HG02798 (cell line): ENCODE results near the gene UBE2D2.
"Not testable (repeated sequence)": the region's sequence is repeated elsewhere in the genome, so short reads cannot be mapped to it uniquely, and the experiment has no call there.

ENCODE experiments used
- ATAC-seq: cut with Tn5 transposase; IDR thresholded peaks from one replicate; pipeline ENCODE4 v1.9.1; 2021; ENCODE audit warnings: mild to moderate bottlenecking; ENCODE audit not compliant: unreplicated experiment, poor library complexity

The UBE2D2 gene

GRCh38 chr5:139560752-139561654 is at the start of gene UBE2D2:
Gene UBE2D2, plus strand, starts transcription at chr5:139561339. Its CDS starts 453 bp downstream, at chr5:139561792.
- ATAC-seq, result peak; percentile 88

DNA sequence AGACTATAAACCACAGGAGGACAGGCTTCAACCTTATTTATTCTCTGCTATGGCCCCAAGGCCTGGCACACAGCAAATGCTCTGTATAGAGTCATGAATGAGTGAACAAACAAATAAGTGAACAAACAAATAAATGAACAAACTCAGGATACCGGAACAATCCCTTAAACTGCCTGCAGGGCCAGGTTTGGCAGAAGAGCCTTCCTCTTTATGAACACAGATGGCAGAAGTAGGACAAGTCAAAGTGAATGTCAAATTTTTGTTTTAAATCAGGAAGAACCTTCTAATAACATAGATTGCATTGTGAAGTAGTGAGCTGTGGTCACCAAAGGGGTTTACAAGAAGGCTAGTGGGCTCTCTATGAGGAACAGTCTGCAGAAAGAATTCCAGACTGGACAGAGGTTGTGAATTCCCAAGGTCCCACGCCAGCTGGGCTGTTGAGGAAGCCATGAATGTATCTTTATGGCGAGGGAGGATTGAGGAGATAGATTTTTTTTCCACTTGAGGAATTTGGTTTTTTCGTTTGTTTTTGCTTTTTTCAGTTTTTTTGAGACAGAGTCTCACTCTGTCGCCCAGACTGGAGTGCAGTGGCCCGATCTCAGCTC is 48.3 kb upstream of the UBE2D2 start:
- ATAC-seq, result no peak

DNA sequence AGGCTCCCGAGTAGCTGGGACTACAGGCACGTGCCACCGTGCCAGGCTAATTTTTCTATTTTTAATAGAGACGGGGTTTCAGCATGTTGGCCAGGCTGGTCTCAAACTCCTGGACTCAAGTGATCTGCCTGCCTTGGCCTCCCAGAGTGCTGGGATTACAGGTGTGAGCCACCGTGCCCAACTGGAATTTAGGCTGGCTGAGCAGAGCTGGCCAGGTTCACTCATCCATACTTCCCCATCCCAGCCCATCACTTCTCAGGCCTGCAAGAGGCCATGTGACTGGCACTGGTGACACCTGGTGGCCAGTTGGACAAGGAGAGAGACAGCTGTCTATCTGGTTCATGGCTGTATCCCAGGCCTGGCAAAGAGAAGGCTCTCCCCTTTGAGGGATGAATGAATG is 47.7 kb upstream of the UBE2D2 start:
- peak; percentile 51 for ATAC-seq

DNA sequence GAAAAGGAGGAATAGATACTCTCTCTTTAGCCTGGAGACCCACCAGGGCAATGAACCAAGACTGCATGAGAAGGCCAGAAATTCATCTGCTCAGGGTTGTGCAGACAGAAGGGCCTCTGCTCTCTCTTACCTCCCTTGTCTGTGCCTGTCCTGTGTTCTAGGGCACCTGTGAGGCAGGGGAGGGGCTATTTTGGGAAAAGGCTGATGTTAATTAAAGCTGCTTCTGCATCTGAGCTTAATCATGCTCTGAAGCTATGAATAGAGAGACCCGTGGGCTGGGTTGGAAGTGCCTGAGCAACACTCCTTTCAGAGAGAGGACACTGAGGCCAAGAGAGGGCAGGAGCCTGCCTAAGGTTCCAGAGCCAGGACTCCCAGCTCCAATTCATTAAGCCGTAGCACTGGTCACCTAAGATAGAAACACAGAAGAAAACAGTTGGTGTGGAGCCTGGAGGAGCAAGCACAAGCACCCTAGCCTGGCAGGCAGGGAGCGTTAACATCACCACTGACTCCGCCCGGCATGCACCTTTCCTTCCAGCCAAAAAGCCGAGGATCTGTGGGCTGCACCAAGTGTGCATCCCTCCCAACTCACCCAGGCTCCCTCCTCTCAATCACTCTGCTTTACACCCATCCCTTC is 47.2 kb upstream of the UBE2D2 start:
- no peak for ATAC-seq

GRCh38 chr5:139514486-139514856 is 46.7 kb upstream of the UBE2D2 start:
- no peak for ATAC-seq

GRCh38 chr5:139517683-139518564 is 43.2 kb upstream of the UBE2D2 start:
- peak; percentile 90 for ATAC-seq

DNA sequence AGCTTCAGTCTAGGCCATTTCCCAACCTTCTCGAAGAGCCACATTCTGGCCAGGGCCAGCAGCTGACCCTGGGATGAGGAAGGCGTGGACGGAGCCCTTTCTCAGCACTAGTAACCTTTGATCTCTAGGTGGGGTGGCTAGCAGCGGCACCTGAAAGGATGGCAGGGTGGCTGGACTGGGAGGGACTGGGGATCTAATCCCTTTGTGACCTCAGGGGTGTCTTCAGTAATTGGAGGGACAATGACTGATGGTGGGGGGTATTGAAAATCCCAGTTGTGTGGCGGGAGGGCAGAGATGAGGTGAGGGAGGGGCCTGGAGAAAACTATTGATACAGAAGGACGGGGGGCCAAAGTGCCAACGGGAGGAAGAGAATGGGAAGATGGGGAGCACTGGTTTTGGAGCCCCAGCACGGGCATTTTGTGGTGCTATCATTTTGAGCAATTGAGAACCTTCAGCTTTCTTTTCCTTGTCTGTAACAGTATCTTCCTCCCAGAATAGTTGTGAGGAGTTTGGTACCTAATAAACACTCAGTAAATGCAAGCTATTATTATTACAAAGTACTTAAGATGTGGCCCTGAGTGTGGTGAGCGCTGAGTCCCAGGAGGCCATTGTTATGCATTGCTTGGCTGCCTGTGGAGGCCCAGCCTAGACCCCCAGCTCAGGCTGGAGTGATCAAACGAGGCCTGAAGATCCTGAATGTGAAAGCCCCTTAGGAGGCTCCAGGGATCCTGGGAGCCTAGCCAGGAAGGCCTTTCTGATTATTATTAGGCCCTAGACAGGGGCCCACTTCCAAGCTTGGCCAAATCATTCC is 37.3 kb upstream of the UBE2D2 start:
- no peak for ATAC-seq

DNA sequence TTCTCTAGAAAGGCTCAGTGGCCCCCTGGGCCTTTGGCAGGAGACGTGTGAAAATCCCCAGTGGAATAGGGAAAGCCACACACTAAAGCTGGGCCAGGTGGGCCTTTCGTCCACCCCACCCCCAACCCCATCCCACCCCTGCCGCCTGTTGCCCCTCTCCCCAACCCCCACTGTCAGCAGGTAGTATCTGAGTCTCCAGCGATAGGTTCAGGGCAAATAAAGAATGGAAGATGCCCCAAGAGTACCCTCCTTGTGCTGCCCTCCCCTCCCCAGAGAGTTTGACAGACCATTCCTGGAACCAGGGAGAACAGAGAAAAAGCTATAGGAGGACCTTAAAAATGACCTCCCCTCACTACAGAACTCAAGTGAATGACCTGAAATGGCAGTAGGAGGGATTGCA is 36.7 kb upstream of the UBE2D2 start:
- ATAC-seq, result no peak

- no peak for ATAC-seq
These were observed 36.1 kb upstream of the UBE2D2 start for GRCh38 chr5:139524940-139525585.

DNA sequence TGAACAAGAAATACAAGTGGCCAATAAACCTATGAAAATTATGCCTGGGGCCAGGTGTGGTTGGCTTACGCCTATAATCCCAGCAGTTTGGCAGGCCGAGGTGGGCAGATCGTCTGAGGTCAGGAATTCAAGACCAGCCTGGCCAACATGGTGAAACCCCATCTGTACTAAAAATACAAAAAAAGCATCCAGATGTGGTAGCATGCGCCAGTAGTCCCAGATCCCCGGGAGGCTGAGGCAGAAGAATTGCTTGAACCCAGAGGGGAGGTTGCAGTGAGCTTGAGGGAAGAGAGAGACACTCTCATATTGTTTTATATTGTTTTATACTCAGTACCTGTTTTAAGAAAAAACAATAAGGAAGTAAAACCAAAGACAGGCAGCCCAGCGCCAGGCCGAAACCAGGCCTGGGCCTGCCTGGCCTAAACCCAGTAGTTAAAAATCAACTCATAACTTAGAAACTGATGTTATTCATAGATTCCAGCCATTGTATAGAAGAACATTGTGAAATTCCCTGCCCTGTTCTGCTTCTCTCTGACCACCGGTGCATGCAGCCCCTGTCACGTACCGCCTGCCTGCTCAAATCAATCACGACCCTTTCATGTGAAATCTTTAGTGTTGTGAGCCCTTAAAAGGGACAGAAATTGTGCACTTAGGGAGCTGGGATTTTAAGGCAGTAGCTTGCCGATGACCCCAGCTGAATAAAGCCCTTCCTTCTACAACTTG is 35.4 kb upstream of the UBE2D2 start:
- not testable (repeated sequence) for ATAC-seq

DNA sequence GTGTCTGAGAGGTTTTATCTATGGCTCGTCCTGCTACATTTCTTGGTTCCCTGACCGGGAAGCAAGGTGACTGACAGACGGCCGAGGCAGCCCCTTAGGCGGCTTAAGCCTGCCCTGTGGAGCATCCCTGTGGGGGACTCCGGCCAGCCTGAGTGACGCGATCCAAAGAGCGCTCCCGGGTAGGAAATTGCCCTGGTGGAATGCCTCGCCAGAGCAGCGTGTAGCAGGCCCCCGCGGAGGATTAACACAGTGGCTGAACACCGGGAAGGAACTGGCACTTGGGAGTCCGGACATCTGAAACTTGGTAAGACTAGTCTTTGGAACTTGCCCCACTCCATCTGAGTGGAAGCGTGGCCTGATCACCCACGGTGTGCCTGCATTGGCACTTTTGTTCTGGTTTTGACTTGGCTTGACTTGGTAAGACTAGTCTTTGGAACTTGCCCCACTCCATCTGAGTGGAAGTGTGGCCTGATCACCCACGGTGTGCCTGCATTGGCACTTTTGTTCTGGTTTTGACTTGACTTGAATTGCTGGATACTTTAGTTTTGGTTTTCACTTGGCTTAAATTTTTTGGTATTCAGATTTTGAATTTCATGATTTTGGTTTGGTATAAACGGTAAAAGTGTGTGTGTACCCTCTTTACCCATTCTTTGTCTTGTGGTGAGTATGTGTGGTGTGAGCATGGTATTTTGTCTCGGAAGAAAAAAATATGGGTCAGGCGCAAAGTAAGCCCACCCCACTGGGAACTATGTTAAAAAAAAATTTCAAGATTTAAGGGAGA is 34.6 kb upstream of the UBE2D2 start:
- ATAC-seq, result not testable (repeated sequence)

- not testable (repeated sequence) for ATAC-seq
These were observed 34.1 kb upstream of the UBE2D2 start for GRCh38 chr5:139527090-139527470.

- not testable (repeated sequence) for ATAC-seq
These were observed 33.2 kb upstream of the UBE2D2 start for GRCh38 chr5:139527896-139528467.

GRCh38 chr5:139528695-139529094 is 32.4 kb upstream of the UBE2D2 start:
- ATAC-seq, result not testable (repeated sequence)

DNA sequence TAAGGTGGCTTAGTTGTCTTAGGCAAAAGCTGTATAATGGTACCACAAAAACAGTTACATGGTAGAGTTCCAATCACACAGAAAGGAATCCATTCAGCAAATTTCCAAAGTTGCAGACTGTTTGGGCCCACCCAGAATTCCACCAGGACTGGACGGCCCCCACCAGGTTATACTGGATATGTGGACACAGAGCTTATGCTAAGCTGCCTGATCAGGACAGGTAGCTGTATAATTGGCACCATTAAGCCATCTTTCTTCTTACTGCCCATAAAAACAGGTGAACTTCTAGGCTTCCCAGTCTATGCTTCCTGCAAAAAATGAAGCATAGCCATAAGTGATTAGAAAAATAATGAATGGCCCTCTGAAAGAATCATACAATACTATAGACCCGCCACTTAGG is 31.1 kb upstream of the UBE2D2 start:
- not testable (repeated sequence) for ATAC-seq

DNA sequence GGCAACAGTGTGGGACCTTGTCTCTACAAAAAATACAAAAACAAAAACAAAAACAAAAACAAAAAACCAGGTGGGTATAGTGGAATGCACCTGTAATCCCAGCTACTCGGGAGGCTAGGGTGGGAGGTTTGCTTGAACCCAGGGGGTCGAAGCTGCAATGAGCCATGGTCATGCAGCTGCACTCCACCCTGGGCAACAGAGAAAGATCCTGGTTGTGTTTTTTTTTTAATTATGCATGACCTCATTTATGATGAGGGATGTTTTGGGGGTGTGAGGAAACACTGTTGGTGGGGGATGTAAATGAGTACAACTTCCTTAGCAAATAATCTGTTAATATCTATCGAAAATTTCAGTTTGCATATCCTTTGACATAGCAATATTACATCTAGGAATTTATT is 29.4 kb upstream of the UBE2D2 start:
- ATAC-seq, result no peak

DNA sequence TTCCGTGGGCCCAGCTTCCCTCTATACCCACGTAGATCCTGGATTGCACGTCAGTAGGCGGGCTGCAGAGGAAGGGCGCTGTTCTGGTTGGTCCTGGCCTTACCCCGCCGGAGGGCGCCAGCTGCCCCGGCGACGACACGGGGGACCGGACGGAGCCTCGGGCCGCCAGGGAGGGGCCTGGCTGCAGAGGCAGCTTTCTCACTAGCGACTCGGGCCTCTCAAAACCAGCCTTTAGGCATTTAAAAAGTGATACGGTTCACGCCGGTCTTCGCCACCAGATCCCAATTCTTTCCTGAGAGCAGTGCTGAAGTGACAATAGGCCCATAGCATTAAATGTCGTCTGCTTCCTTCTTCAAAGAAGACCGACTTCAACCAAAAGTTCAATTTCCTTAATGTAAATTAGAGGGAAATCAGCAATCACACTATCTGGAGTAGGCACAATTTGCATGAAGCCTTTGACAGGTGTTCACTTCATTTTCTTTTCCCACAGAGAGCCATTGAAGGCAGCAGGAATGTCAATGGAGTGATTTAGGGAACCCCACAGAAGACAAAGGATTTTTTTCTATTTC is 17.6 kb upstream of the UBE2D2 start:
- peak; percentile 89 for ATAC-seq
